COR-L47 (cell line): ENCODE data around the gene SHPK.

Source experiments
- DNase-seq: peaks from one replicate; lab custom pipeline; 2025; lab: John Stamatoyannopoulos, UW

Gene SHPK

DNA sequence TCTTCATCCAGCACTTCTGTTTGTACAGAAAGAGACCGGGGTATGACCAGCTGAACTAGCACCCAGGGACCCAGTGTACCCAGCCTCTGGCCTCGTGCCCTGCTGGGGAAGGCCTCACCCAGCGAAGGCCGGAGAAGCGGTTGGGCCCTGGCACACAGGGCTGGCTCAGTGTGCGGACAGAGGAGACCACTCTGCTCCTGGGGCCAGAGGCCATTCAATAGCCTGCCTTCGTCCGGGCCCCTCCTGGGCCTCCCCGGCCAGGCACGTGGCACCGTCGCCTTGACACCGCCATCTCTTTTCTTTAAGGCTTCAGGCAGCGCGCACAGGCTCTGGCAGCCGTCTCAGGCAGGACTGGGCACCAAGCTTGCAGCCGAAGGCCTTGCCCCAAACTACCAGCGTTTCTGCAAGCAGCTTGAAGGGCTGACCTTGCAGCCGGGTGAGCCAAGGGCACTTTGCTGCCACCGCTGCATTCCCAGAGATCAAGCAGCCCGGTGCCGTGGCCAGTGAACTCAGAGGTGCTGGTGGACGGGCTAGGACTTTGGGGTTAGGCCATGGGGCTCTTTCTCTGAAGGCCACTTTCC, 24.4 kb upstream of the SHPK start:
- DNase-seq: no peak

- DNase-seq: no peak
These were observed 23.6 kb upstream of the SHPK start for GRCh38 chr17:3659541-3660111.

DNA sequence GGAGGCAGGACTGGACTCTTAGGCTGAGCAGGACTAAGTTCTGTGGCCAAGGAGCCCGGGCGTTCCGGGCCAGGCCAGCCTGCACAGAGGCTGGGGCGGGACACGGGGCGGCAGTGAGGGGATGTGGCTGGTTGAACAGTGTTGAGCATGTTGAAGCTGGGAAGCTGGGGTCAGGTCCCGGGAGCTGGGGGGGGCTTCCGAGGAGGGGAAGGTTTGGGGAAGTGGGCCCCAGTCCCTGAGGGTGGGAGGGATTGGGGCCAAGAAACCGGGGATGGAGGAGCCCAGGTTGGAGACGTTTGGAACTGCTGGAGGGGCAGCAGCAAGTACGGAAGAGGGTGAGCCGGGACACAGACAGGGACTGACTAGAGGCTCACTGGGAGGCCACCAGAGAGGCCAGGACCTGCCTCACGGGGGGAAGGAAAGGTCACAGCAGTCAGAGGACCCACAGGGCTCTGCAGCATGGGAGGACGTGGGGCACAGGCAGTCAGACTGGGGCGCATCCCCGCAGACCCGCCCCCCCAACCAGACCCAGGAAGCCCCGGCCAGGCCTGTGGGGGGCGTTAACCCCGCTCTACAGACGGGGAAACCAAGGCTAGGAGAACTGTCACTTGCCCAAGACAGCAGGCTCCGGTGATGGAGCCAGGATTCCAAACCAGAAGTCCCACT, 22.9 kb upstream of the SHPK start:
- DNase-seq: no peak

DNA sequence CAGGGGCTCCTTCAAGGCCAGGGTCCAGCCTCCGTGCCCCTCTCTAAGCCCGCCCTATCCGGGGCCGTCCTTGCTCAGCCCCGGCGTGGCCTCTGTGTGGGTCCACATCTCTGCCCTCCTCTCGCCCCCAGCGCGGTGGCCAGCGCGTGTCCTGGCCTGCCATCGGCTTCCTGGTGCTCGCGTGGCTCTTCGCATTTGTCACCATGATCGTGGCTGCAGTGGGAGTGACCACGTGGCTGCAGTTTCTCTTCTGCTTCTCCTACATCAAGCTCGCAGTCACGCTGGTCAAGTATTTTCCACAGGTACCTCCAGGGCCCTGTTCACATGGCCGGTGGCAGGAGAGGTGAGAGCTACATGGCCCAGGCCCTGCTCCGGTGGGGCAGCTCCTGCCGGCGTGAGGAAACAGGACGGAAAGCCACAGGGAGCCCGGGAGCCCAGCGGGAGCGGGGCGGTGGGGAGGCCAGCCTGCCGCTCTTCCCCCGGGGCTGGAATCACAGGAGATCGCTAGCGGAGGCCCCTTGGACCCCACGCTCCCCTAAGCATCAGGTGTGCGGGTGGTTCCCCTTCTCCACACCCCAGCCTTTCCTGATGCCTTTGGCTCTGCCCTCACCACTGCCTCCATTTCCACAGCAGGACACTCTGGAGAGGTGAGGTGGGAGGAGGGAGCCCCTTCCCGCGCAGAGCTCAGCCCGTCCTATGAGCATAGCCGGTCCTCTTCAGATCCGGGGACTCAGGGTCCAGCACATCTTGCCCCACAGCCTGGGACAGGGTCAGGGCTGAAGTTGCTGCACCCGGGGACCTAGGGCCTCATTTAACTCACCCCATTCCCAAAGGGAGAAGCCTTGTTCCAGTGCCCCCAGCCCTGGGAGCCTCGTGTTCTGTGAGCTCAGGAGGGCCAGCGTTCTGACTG, 22.1 kb upstream of the SHPK start:
- no peak for DNase-seq

GRCh38 chr17:3657588-3657869, 21.5 kb upstream of the SHPK start:
- DNase-seq: no peak

GRCh38 chr17:3656755-3657587, 20.9 kb upstream of the SHPK start:
- DNase-seq: no peak

DNA sequence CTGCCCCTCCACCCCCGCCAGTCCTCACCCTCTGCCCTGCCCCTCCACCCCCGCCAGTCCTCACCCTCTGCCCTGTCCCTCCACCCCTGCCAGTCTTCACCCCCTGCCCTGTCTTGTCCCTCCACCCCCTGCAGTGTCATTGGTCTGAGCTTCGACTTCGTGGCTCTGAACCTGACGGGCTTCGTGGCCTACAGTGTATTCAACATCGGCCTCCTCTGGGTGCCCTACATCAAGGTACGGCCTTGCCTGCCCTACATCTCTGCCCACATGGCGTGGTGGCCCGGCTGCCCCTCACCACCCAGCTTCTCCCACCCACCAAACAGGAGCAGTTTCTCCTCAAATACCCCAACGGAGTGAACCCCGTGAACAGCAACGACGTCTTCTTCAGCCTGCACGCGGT, 20.3 kb upstream of the SHPK start:
- DNase-seq: no peak

GRCh38 chr17:3655766-3656165, 19.7 kb upstream of the SHPK start:
- DNase-seq: no peak

DNA sequence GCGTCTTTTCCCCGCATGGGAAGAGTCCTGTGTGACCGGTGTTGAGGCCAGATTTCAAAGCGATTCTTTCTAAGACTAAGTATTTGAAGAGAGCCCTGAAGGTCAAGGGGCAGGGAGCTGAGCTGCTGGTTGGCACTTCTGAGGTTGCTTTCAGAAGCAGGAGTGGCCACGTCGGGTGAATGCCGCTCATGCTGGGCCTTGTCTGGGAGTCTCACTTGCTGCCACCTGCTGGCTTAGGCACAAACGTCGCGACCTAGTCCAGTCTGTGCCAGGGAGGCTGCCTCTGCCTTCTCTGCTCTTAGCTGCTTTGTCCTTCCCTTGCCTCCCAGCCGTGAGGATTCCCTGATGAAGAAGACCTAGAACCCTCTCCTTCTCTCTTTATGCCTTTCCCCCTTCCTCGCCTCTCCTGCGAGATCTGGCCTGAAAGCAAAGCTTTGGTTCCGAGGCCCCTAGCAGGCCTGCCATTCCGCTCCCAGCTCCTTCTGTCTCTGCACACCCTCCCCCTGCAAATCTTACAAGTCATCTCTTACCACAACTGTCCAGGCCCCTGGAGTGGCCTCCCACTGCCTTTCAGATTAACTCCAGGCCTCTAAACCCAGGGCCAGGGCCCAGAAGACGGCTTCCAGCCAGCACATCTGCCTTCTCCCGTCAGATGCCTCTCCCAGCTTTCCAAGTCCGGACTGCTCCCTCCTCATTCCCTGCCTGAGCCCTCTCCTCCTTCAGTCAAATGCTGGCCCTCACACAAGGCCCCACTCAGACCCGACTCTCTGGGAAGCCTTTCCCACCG, 11.9 kb upstream of the SHPK start:
- DNase-seq: no peak

DNA sequence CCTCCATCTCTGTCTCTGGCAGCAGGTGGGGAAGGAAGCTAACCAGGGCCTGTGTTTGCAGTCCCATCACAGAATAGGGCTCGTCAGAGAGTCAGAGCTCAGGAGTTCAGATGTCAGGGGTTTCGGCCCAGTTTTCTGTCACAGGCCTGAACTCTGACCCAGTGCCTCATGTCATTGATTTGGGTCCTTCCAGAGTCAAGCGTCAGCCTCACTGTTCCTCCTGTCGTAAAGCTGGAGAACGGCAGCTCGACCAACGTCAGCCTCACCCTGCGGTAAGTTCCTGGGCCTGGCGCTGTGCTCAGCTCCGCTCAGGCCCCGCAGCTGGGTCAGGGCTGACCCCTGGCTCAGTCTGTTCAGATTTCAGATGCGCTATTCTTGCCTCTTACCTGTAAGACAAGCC, 11.2 kb upstream of the SHPK start:
- DNase-seq: no peak

DNA sequence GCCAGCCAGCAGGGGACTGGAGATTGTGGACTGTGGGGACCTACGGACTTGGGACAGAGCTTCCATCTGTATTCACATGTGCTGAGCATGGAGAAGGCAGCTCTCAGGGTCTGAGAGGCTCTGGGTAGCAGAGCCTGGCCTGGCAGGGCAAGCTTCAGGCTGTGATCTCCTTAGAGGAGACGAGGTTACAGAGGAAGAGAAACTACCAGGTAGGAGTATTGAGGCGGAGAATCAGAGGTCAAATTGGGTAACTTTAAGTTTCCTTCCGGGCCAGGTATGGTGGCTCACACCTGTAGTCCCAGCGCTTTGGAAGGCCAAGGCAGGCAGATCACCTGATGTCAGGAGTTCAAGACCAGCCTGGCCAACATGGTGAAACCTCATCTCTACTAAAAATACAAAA, 9.3 kb upstream of the SHPK start:
- no peak for DNase-seq

GRCh38 chr17:3643889-3644349, 7.9 kb upstream of the SHPK start:
- DNase-seq: no peak

- DNase-seq: no peak
These were observed 5.9 kb upstream of the SHPK start for GRCh38 chr17:3641717-3642486.

DNA sequence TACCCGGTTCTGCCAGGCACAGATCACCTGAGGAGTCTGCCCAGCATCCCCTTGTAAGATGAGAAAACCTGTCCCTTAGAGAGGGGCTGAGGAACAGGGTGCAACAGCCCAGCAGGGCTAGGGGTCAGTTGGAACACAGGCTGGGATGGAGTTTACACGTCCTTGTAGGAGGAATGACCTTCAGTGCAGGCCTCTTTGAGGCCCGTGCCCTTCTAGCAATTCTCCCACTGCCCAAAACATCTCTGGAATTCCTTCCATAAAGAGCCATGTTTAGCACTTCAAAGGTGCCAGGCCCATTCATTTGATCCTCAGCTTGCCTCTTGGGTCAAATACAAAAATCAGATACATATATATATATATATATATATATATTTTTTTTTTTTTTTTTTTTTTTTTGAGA, 5.0 kb upstream of the SHPK start:
- DNase-seq: no peak

- DNase-seq: no peak
These were observed 4.0 kb upstream of the SHPK start for GRCh38 chr17:3639981-3640596.

- no peak for DNase-seq
These were observed 891 bp upstream of the SHPK start for GRCh38 chr17:3636908-3637373.

GRCh38 chr17:3635474-3636153, 436 bp downstream of the SHPK start:
- no peak for DNase-seq

GRCh38 chr17:3632287-3632686, 3.8 kb downstream of the SHPK start:
- DNase-seq: no peak

- DNase-seq: no peak
These were observed 5.3 kb downstream of the SHPK start for GRCh38 chr17:3630781-3631180.
